ENCODE data around the gene ZDHHC14.

Gene ZDHHC14

DNA sequence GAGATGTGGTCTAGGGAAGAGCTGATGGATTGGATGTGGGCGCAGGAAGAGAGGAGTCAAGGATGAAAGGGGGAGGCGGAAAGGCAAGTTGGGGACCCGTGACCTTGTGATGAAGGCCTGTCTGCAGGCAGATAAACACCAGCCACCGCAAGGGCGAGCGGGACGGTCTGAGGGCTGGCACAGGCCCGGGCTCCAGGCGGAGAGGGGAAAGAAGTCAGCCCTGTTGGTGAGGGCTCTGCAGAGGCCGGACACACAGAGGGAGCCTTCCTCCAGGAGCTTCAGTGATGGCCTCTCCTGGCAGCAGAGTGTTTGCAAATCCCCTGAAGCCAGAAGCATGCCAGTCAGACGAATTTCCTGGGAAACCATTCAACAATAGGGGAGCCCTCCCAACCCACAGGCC is 112.2 kb downstream of the ZDHHC14 start:
- no peak for DNase-seq (ENCODE audit: low read depth)

DNA sequence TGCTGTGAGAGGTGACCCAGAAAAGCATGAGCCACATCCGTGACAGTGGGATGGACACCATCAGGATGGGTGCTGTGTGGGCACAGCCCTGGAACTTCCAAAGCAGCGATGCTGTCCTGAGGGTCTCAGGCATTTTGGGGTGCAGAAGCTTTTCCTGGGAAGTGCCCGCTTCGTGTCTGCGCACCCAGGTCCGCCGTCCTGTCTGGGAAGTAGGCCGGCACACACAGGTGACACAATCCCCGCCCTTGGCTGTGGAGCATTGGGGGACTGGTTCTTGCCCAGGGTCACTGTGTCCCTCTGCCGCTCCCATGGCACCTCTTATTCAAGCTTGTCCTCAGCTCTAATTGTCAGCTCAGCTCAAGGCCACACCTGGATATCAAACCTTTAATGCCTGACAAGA is 112.6 kb downstream of the ZDHHC14 start:
- no peak for DNase-seq (ENCODE audit: low read depth)

DNA sequence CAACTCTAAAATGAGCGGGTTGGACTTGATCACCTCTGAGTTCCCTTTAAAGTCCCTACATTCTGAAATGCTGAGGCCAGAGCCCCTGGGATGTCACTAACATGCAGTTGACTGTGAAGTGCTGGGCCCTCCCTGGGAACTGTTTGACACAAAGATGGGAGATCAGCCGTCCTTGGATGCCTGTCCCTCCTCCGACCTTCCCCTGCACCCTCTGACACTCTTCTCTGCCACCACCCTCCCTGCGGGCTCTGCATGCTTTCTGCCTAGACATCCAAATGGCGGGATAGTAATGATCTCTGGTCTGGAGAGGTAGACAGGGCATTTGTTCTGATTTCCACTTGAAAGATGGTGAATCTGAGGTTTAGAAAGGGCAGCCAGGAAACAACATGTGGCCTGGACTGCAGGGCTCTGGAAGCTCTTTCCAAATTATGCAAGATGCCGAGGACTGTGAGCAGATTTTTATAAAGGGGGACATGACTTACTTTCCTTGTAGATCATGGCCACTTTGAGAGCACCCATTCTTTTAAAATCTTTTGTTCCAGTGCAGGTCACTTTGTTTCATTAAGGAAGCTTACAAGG is 113.2 kb downstream of the ZDHHC14 start:
- no peak for DNase-seq (ENCODE audit: low read depth)

DNA sequence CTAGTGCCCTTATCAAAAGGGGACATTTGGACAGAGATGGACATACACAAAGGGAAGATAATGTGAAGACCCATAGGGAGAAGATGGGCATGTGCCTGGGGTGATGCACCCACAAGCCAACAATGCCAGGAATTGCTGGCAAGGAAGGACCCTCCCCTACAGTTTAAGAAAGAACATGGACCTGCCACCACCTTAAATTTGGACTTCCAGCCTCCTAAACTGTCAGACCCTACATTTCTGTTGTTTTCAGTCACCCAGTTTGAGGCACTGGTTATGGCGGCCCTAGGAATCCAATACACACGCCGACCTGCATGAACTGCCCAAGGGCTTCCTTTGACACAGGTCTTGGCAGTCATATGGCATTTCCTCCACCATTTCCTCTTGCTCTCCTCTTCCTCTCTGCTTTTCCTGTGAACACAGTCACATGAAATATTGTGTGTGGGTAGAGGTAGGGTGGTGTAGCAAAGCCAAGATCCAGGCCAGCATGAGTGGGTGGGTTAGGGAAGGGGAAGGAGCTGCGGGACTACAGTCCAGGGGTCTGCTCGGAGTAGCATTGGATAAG is 115.6 kb downstream of the ZDHHC14 start:
- no peak for DNase-seq (ENCODE audit: low read depth)

DNA sequence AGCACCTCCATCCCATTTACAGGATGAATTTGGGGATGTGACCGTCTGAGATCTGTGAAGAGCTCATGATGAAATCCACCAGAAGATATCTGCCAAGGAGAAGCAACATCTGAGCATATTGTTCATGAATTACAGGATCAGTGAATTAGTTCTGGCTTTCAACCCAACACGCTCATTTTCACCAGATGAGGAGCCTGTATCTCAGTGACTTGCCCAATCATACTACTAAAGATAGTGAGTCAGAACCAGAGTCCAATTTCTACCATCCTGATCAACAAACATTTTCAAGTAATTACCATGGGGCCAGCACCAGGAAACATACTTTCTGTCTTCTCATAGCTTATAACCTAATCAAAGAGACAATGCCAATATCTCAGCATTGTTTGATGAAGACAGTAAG is 116.6 kb downstream of the ZDHHC14 start:
- no peak for DNase-seq (ENCODE audit: low read depth)

DNA sequence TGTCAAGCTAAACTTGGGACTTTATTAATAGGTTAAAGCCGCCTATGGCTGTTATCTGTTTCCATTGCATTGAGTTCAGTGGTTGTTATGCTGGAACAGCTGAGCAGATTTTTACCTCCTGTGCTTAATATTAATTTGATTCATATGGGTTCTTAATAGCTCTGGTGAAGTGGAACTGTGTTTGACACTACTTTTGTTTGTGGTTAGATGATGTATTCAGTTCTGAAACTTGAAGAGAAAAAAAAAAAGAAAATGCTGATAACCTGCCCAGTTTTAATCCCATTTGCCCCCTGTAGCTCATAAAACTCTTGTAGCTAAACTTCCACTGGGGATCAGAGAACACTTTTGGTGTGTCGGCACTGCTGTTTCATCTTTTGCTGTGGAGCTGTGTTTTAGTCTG is 117.8 kb downstream of the ZDHHC14 start:
- DNase-seq (ENCODE audit: low read depth): no peak

DNA sequence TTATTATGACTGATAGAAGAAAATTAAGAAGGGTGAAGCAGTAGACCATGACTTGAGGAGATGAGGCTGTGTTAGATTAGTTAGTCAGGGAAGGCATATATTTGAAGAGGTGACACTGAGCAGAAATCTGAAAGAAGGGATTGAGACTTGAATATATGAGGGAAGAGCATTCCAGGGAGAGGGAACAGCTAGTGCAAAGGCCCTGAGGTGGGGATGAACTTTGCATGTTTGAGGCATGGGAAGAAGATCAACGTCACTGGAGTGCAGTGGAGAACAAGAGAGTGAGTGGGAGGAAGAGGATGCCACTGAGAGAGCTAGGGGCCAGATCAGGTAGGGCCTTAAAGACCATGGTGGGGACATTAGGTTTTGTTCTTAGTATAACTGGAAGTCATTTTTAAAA is 119.0 kb downstream of the ZDHHC14 start:
- no peak for DNase-seq (ENCODE audit: low read depth)

DNA sequence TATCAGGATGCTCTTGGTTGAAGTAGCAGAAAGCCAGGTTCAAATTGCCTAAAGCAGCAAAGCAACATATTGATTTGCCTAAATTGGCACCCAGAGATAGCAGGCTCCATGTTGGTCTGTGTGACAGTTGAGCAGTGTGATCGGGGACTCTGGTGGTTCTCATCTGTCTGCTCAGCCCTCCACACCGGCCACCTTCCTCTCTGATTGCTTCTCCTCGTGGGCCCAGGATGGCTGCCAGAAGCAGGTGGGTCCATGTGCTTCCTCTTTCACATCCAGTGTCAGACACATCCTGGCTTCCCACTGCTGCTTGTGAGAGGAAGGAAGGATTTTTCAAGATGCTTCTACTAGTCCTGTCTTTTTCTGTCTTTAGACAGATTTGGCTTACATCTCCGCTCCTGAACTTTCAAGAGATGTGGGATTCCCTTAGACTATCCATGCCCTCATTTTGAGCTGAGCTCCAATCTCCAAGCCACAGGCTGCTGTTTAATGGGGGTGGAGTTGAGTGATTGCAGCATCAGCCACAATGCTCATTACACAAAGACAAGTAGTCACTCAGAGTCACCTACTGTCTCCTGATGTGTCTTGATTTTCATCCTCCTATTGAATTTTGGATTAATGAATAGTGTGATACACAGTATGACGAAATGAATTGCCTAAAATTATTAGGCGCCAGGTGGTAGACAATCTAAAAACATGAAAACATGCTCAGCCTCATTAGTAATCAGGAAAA is 122.2 kb downstream of the ZDHHC14 start:
- DNase-seq (ENCODE audit: low read depth): no peak

DNA sequence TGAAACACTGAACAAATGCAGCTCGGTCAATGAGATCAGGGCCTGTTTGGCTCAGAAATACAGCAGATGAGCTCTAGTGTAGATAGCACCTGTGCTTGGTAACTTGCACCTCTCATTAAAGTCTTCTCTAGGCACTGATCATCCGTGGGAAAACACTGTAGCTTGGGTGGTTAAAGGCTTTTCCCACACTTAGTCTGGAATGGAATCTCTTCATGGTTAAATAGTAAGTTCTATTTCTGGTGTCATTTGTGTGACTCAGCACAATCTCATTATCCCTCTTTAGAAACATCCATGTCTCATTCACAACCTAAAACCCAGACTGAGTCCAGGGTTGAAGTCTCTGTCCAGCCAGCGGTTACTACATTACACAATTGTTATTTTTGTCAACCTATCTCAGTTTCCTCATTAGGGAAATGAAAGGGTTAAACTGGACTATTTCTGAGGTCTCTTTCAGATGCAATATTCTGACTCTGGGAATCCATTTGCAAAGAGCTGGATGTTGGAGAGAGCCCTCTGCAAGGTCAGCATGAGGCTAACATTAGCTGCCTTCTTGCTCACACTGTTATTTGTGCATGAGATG is 125.0 kb downstream of the ZDHHC14 start:
- no peak for DNase-seq (ENCODE audit: low read depth)

DNA sequence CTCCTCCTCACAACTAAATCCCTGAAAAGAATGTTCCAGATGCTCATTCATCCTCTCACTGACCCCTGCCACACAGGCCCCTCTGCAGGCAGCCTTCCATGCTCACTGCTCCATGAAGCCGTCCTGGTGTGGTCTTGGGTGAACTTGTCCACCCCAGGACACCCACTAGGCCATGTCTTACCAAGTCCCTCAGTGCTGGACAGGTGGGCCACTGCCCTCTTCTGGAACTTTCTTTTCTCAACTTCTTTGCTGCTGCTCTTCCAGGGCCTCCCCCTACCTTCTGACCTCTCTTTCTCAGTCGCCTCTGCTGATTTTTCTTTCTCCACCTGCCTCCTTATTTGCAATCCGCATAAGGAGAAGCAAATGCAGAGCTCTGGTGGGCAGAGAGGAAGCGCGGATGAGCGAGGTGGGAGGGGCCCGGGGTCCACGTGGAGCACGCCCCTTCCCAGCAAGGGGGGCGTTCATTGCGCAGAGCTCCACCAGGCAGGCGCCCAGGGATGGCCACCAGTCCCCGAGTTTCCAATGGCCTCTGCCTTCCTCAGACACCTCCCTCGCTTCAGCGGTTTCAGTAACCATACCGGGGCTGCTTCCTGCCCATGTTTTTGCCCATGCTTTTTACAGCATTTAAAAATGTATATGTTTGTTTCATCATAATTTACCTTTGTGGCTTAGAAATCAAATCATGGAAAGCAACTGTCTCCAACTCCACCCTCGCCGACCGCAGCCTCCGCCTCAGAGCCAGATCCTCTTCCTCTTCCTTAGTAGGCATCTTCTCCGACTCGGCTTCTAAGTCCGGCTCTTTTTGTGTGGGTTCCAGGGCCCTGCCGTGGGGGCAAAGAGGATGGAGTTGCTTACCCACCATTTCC is 129.6 kb downstream of the ZDHHC14 start:
- no peak for DNase-seq (ENCODE audit: low read depth)

DNA sequence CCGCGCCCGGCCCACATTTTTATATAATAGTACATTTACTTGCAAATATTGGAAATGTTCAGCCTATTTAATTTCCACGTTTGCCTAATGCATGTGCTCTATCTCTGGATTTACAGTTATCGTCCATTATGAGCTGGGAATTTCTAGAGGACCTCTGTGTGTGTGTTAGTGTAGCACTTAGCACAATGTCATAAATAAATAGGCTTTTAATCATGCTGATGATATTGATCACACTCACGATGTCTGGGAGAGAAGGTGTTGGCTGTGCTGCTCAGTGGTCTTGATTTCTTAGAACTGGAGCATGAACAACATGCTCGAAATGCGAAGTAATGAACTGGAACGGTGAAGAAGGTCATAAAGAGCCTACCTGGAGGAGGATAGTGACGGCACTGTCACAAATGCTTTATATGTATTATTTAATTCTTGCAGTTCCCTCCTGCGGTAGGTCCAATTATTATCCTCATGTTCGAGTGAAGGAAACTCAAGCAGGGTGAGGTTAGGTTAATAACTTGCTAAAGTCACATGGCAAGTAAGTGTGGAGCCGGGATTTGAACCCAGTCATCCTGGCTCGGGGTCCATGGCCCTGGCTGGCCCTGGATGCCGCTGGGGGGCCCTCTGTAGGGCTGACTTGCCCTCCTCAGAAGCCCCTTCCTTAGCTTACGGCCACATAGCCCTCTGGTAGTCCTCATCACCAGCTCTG is 130.8 kb downstream of the ZDHHC14 start:
- DNase-seq (ENCODE audit: low read depth): no peak

DNA sequence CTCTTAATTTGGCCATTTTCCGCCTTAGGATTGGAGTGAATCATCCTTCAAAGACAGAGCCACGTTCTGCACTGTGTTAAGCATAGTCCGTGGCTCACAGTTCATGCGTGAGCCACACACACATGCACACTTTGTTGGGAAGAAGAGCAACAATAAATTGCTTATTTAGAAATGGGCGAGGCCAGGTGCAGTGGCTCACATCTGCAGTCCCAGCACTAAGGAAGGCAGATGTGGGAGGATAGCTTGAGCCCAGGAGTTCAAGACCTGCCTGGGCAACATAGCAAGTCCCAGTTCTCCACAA is 131.3 kb downstream of the ZDHHC14 start:
- DNase-seq (ENCODE audit: low read depth): no peak

DNA sequence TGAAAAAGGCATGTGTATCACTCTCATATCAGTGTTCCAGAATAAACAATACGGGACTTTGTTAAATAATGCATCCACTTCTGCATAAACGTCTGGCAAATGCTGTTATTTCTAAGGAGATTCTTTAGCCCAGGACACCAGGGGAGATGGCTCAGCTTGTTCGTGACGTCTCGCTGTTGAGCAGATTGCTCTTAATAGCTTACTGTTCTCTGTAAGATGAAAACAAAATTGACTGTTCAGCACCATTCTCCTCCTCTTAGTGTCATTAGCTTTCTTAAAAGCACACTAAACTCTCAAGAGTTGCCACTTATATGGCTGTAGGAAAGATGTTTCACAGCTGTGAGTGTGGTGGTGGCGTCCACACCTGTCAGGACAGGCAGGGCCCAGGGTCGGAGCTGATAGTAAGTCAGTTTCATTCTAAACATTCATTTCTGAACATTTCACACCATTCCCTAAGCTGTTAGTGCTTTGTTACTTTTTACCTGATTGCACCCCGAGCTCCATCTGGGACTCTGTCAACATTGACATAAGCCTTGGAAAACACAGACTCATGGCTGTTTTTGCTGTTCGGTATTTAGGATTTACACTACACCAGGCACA is 132.1 kb downstream of the ZDHHC14 start:
- no peak for DNase-seq (ENCODE audit: low read depth)

DNA sequence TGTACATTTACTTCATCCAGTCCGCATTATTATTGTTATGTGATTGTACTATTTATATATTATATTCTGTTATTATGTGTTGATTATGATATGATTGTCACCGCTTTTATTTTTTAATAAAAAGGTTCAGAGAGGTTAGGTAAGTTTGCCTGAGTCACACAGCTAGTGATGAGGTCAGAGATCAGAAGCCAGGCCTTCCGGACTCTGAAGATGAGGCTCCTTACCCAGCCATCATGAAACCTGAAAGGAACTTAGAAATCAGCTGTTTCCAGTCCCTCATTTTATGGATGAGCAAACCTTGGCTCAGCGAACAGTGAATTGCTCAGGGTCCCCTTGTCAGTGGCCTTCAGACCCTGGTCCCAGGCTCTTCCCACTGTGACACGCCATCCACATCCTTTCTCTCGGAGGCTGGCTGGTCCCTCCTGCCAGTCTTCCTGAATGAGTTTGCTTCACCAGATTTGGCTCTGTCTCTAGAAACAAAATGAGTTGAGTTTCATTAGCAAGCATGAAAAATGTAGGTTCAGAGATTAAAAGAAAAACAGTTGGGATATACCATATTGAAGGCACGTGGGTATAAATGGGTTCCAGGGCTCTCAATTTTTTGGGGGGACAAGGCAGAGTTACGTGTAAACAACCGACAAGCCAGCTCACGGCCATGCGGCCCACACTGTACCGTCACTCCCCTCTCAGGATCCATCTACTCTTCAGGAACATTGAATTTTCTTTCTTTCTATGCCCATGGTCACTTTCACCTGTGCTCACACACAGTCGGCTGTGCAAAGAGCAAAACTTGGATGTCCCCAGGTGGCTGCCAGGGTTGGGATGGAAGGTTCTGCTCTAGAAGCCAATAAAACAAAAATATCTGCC is 132.9 kb downstream of the ZDHHC14 start:
- DNase-seq (ENCODE audit: low read depth): no peak

DNA sequence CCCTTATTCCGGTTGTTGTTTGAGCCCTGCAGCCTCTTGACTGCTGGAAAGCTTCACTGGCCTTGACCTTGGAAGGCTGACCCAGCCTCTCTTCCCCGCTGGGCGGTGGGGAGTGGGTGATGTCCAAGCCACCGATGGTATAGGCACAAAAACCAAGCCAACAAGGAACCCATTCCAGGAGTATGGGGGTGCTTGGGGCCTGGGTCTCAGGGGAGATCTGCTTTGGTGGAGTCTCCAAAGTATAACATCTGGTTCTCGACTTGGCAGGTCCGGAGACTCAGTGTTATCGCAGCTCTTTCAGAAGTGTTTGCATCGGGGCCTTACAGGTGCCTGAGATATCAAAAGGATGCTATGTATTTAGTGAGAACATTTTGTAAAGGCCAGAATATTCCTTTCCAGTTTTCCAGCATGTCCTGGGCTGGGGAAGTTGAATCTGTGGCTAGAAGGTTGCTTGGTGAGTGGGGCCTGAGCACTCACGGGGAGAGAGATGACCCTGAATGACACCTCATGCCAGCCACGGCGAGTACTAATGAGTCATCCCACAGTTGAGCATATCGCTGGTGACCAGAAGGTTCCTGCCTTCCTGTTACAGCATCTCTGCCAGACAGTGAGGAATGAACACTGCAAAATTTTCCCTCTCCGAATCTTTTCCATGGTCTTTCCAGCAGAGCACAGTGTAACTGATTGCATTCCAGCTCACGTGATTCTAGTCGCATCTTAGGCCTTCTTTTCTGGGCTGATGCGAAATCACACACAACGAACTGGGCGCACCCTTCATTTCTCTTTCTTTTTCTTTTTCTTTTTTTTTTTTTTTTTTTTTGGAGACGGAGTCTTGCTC is 133.9 kb downstream of the ZDHHC14 start:
- no peak for DNase-seq (ENCODE audit: low read depth)

DNA sequence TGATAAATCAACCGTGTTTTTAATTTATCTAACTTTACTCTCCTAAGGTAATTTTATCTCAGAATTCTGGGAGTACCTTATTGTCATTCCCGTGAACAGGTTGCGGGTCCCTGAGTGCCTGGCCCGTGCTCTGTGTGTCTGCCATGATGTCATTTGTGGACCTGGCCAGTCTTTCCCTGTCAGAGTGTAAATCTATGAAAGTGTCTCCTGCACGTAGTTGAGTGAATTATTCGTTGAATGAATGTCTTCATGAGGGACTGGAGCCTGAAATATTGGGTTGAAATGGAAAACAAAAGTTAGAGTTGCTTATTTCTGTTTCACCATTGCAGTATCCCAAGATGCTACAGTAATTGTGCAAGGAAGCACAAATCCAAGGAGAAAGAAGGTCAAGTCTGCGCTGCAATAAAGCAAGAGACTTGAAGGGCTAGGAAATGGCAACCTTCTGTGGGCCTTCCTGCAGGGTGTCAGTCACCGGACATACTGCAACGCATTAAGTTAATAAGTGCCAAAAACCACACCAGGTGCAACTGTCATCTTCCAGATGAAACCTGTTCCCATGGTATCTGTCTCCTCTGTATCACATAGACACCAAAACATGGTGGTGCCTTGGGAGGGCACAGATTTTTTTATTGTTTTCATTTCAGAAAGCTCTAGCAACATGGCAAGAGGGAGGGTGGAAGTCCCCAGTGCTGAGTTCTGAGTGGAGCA is 135.5 kb downstream of the ZDHHC14 start:
- no peak for DNase-seq (ENCODE audit: low read depth)

DNA sequence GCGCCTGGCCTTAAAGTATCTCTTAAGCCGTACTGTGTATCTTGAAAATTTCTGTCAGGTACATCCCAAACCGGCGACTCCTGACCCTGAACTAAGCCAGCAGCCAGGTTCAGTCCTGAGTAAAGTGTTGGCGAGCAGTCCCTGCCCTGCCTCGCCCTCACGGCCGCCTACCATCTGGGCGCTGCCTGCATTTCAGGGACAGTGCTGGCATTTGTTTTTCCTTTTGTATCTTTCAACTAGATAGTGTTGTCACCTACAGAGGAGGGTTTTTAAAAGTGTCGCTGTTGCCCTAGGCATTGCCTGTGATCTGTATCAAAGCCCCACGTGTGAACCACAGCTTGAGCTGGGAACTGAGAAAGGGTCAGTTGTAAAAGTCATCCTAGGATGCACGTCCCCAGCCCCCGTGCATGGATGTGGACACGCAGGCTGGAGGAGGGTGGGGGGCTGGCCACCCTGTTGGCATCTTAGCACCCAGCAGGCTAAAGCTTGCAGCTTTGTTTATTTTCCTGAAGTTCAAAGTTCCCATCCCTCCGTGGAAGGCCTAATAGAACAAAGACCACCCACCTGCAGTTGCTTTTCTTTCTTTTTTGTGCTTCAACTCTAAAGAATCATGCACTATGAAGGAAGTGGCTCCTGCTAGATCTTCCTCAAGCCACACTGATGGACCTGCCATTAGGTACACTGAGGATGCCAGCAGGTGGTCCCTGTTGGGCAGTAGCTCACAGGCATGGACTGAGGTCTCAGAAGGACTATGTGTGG is 136.8 kb downstream of the ZDHHC14 start:
- no peak for DNase-seq (ENCODE audit: low read depth)
